Measurements from ENCODE around the gene RALGDS. TPM values are rescaled to one million over a fixed set of nuclear protein-coding genes. Genes with fewer than 3 reads are reported as not detected.
A peak's percentile ranks its signal among the peaks of the same experiment; 100 is the strongest.
"Not testable (repeated sequence)": the region's sequence is repeated elsewhere in the genome, so short reads cannot be mapped to it uniquely, and the experiment has no call there.

Gene RALGDS
- total RNA-seq, result 10 to 100 TPM; 38.3 to 59.4 (median 44.2) TPM
- long read RNA-seq, donor 1, full-length matches to known transcripts, result 36 of 82 reads
- long read RNA-seq, donor 1, partial matches to known transcripts, result 16 of 82 reads
- long read RNA-seq, donor 1, other reads (novel, unspliced or antisense), result 30 of 82 reads
- long read RNA-seq, donor 2, partial matches to known transcripts, result 0 of 3 reads
- long read RNA-seq, donor 2, other reads (novel, unspliced or antisense), result 2 of 3 reads

DNA sequence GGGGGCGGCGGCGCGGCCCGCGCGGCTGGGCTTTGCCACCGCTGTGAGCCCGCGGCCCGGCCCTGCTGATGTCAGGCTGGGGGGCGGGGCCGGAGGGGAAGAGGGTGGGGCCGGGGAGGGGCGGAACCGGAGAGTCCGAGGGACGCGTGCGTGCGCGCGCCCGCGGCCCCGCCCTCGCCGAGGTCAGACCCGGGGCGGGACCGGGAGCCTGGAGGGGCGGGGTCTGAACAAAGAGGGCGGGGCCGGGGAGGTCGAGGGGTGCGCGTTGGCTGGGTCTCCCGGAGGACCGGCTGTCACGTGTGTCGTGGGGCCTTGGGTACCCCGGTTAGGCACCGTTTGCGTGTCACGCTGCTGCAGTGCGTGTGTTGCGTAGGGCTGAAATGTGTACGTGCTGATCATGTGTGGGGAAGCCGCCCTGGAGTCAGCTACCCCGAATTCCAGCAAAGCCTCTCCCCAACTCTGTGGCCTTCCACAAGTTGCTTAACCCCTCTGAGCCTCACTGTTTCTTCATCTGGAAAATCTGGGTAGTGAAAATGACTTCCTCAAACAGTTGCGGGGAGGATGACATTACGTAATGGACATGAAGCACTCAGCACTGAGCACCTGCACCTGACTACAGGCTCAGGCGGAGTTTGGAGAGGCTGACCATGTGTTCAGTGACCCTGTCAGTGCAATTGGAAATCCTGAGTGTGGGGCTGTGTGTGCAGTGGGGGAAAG, at the start of gene RALGDS:
RALGDS (minus strand) TSS at position 43 of the 717 bp plus-strand sequence. CDS start 86 bp downstream, outside the sequence.
- intact Hi-C loops (cut with DNase I, micrococcal nuclease), result no loop called here
- Histone ChIP-seq H3K9me3 (no peaks in the 10 kb centered on the region), H3K4me1 (ENCODE audit: low read depth) (peaks cover 40% of the 10 kb centered on the region), H3K4me3 (peak within 1 kb of the TSS; percentile 42), H3K36me3 (ENCODE audit: low read depth) (no peaks in the 10 kb centered on the region)
- peak; percentile 94 to 95 (median 95) for DNase-seq
- peak; percentile 88 for ATAC-seq
- TF ChIP-seq CTCF (IDR thresholded peaks at IDR 0.05), result no peak

- intact Hi-C loops (cut with DNase I, micrococcal nuclease), result no loop called here
Measured at GRCh38 chr9:133170716-133171115, 49.7 kb upstream of the RALGDS start.

GRCh38 chr9:133169687-133170086, 48.6 kb upstream of the RALGDS start:
- H3K4me3 ChIP-seq; ATAC-seq; H3K36me3 ChIP-seq (ENCODE audit: low read depth); DNase-seq; H3K9me3 ChIP-seq; H3K4me1 ChIP-seq (ENCODE audit: low read depth); intact Hi-C loops (cut with DNase I, micrococcal nuclease): not testable (repeated sequence)

More at GRCh38 chr9:133170716-133171115, 49.7 kb upstream of the RALGDS start:
- no peak for TF ChIP-seq CTCF (IDR thresholded peaks at IDR 0.05)
- ATAC-seq (no peak), DNase-seq (no peak)
- Histone ChIP-seq H3K36me3 (ENCODE audit: low read depth) (no peaks in the 10 kb centered on the region), H3K9me3 (no peaks in the 10 kb centered on the region), H3K4me1 (ENCODE audit: low read depth) (no peaks in the 10 kb centered on the region), H3K4me3 (no peak overlapping the region)

DNA sequence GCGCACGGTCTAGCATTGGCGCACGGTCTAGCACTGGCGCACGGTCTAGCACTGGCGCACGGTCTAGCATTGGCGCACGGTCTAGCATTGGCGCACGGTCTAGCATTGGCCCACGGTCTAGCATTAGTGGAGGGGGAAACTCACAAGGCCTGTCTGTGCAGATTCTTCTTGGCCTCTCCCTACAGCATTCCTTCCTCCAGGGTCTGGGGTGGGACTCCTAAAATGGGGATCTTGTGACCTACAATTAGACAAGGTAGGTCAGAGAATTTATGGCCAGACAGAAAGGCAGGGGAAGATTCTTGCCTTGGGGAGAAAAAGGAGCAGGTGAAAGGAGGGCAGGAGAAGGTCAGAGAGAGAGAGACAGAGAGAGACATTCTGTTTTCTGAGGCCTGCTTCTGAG, 48.1 kb upstream of the RALGDS start:
- Histone ChIP-seq H3K4me1 (ENCODE audit: low read depth) (peaks cover under 1% of the 10 kb centered on the region), H3K9me3 (no peaks in the 10 kb centered on the region), H3K4me3 (no peak overlapping the region), H3K36me3 (ENCODE audit: low read depth) (no peaks in the 10 kb centered on the region)
- DNase-seq (no peak), ATAC-seq (no peak)
- TF ChIP-seq CTCF (IDR thresholded peaks at IDR 0.05), result no peak
- intact Hi-C loops (cut with DNase I, micrococcal nuclease), result no loop called here

DNA sequence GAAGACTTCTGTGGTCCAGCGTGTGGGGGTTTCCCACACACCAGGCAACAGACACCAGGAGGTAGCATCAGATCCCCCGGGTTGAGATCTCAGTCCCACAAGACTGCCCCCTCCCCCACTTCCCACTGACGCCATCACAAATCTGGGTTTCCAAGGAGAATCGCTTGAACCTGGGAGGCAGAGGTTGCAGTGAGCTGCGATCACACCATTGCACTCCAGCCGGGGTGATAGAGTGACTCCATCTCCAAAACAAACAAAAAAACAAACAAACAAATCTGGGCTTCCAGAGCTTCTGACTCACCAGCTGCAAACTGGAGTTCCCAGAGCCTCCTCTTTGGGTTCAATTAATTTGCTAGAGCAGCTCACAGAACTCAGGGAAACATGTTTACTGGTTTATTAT, 47.4 kb upstream of the RALGDS start:
- no peaks in the 10 kb centered on the region for H3K36me3 ChIP-seq (ENCODE audit: low read depth)
- no peak for ATAC-seq
- H3K4me3 ChIP-seq, result no peak overlapping the region
- intact Hi-C loops (cut with DNase I, micrococcal nuclease), result no loop called here
- TF ChIP-seq CTCF (IDR thresholded peaks at IDR 0.05), result no peak
- peaks cover 5% of the 10 kb centered on the region for H3K4me1 ChIP-seq (ENCODE audit: low read depth)
- no peaks in the 10 kb centered on the region for H3K9me3 ChIP-seq
- no peak for DNase-seq

- intact Hi-C loops (cut with DNase I, micrococcal nuclease), result no loop called here
- no peak for TF ChIP-seq CTCF (IDR thresholded peaks at IDR 0.05)
- DNase-seq (no peak), ATAC-seq (no peak)
- Histone ChIP-seq H3K4me1 (ENCODE audit: low read depth) (peaks cover 10% of the 10 kb centered on the region), H3K36me3 (ENCODE audit: low read depth) (no peaks in the 10 kb centered on the region), H3K4me3 (no peak overlapping the region), H3K9me3 (no peaks in the 10 kb centered on the region)
Measured at GRCh38 chr9:133167769-133168168, 46.7 kb upstream of the RALGDS start.
